K562 (cell line): ENCODE results near the gene ZNF574. TPM values are rescaled to one million over a fixed set of nuclear protein-coding genes. Genes with fewer than 3 reads are reported as not detected.

ENCODE experiments used
- ATAC-seq: fragments of 200-7000 bp; cut with Tn5 transposase; 3 replicates; pipeline ENCODE4 v1.9.1; 2020; ENCODE audit warnings: moderate library complexity
- BruUV-seq: library from RNA; stranded (reverse); fragments of 400-500 nt; replicated peaks from 2 replicates; lab custom pipeline; 2021; lab: Mats Ljungman, UMichigan
- CTCF ChIA-PET: fragments of 300-600 bp; formaldehyde crosslinking; extraction: SDS; loops from one replicate; lab custom pipeline; 2021; ENCODE audit warnings: low intra/inter-chr PET ratio; lab: Yijun Ruan, JAX
- POLR2A ChIA-PET: fragments of 300-600, 350-650 bp; sonication (Branson Sonifier 250); formaldehyde crosslinking; extraction: SDS; loops from one replicate; lab custom pipeline; 2021; ENCODE audit warnings: antibody characterized with exemption, inconsistent platforms; lab: Yijun Ruan, JAX
- DNase-seq, 4 experiments: peaks; one replicate each; pipeline versions ENCODE4 v3.0.0 to v3.0.0-alpha.2; 2011 to 2018; ENCODE audit warnings: low spot score in 3 of 4, mixed read lengths in 3 of 4; ENCODE audit errors: extremely low read depth in 1 of 4
- FAIRE-seq: peaks from 2 replicates; lab custom pipeline; 2011; peaks lifted over from hg19 to GRCh38; lab: Jason Lieb, UNC
- H2AFZ ChIP-seq: 2 replicates; pipeline ENCODE4 v1.6.0; 2011; ENCODE audit warnings: low read depth, low read length, control low read depth, inconsistent platforms
- H3K27ac ChIP-seq: fragments of 200-600 bp; 3 replicates; pipeline ENCODE4 v1.8.0; 2011; ENCODE audit warnings: low read depth, mild to moderate bottlenecking, control low read depth, inconsistent platforms, low read length, moderate library complexity, mixed read lengths; ENCODE audit errors: extremely low read depth
- H3K27me3 ChIP-seq, 2 experiments: fragments of 300-600 bp in 1 of 2; 2 replicates in 1 of 2; 3 replicates in 1 of 2; pipeline versions ENCODE4 v1.6.0 to v1.8.0; 2011; ENCODE audit warnings: inconsistent platforms in 2 of 2, low read length in 2 of 2, mild to moderate bottlenecking in 1 of 2, mixed read lengths in 1 of 2, moderate library complexity in 1 of 2; ENCODE audit not compliant: control insufficient read depth in 2 of 2, insufficient read depth in 2 of 2
- H3K36me3 ChIP-seq: fragments of 300-600 bp; 3 replicates; pipeline ENCODE4 v1.8.0; 2011; ENCODE audit warnings: mild to moderate bottlenecking, low read length, inconsistent platforms; ENCODE audit not compliant: control insufficient read depth, insufficient read depth
- H3K4me1 ChIP-seq, 2 experiments: fragments of 200-600 bp in 1 of 2; replicated peaks in 1 of 2; 2 replicates in 1 of 2; 3 replicates in 1 of 2; pipeline versions ENCODE4 v1.5.1 to v1.8.0; 2011; ENCODE audit warnings: inconsistent platforms in 2 of 2, low read length in 2 of 2, mild to moderate bottlenecking in 1 of 2, mixed read lengths in 1 of 2, moderate library complexity in 1 of 2; ENCODE audit not compliant: control insufficient read depth in 2 of 2, insufficient read depth in 2 of 2
- H3K4me2 ChIP-seq: 2 replicates; pipeline ENCODE4 v1.6.1; 2011; ENCODE audit warnings: low read length, control low read depth, inconsistent platforms, mixed read lengths; ENCODE audit not compliant: insufficient read depth
- H3K4me3 ChIP-seq: fragments of 200-600 bp; sonication (generic), shearing (Covaris generic); 2 replicates; pipeline ENCODE4 v1.5.1; 2016; ENCODE audit warnings: control low read depth, inconsistent platforms
- H3K79me2 ChIP-seq: fragments of 200-600 bp; 3 replicates; pipeline ENCODE4 v1.8.0; 2011; ENCODE audit warnings: low read length, inconsistent platforms; ENCODE audit not compliant: control insufficient read depth, insufficient read depth
- H3K9ac ChIP-seq, 2 experiments: 2 replicates each; pipeline versions ENCODE4 v1.6.0 to v1.6.1; 2011; ENCODE audit warnings: low read depth in 2 of 2, low read length in 2 of 2, control low read depth in 1 of 2, inconsistent platforms in 1 of 2, mild to moderate bottlenecking in 1 of 2, mixed read lengths in 1 of 2; ENCODE audit not compliant: insufficient read depth in 1 of 2
- H3K9me1 ChIP-seq: one replicate; pipeline ENCODE4 v1.6.0; 2011; ENCODE audit warnings: inconsistent platforms, mild to moderate bottlenecking, low read length, moderate library complexity; ENCODE audit not compliant: control insufficient read depth, insufficient read depth
- H3K9me3 ChIP-seq: replicated peaks from 2 replicates; pipeline ENCODE4 v1.5.1; 2011; ENCODE audit warnings: low read depth, low read length, inconsistent platforms; ENCODE audit not compliant: control insufficient read depth, insufficient read depth
- H4K20me1 ChIP-seq: replicated peaks from 2 replicates; pipeline ENCODE4 v1.6.1; 2011; ENCODE audit warnings: low read length, inconsistent platforms, mixed read lengths; ENCODE audit not compliant: control insufficient read depth, insufficient read depth
- CBX5 ChIP-seq: IDR thresholded peaks from 2 replicates; pipeline ENCODE4 v1.6.1; 2014; ENCODE audit warnings: low read depth, borderline replicate concordance
- GABPA ChIP-seq: fragments of 200-800 bp; sonication (Bioruptor generic); conservative IDR thresholded peaks from 2 replicates; pipeline ENCODE4 v1.6.1; 2016; ENCODE audit warnings: low read depth, missing genetic modification characterization, missing compliant biosample characterization
- KDM2B ChIP-seq: fragments of 250-450 bp; sonication (Bioruptor Pico); IDR thresholded peaks from 2 replicates; pipeline ENCODE4 v1.8.0; 2021; ENCODE audit warnings: mild to moderate bottlenecking, moderate library complexity
- LEF1 ChIP-seq: fragments of 450-650 bp; IDR thresholded peaks from 2 replicates; pipeline ENCODE4 v1.6.1; 2016; ENCODE audit warnings: mild to moderate bottlenecking
- MAFF ChIP-seq: IDR thresholded peaks from 2 replicates; pipeline ENCODE4 v1.6.1; 2012; ENCODE audit warnings: low read length, improper control_type of control experiment
- MTA1 ChIP-seq: fragments of 450-650 bp; IDR thresholded peaks from 2 replicates; pipeline ENCODE4 v1.6.1; 2017; ENCODE audit warnings: borderline replicate concordance
- MTA2 ChIP-seq: fragments of 450-650 bp; IDR thresholded peaks from 2 replicates; pipeline ENCODE4 v1.6.1; 2016; ENCODE audit warnings: low read depth
- MXI1 ChIP-seq: IDR thresholded peaks from 2 replicates; pipeline ENCODE4 v1.6.1; 2011; ENCODE audit warnings: low read depth, mild to moderate bottlenecking, improper control_type of control experiment, low read length
- RHOXF2B ChIP-seq: fragments of 250-450 bp; sonication (Bioruptor Pico); conservative IDR thresholded peaks from 2 replicates; pipeline ENCODE4 v1.5.1; 2021
- SMARCC2 ChIP-seq: fragments of 450-650 bp; IDR thresholded peaks from 2 replicates; pipeline ENCODE4 v1.6.1; 2017; ENCODE audit warnings: antibody characterized with exemption, moderate library complexity, mild to moderate bottlenecking, low read depth
- THRAP3 ChIP-seq: fragments of 450-650 bp; IDR thresholded peaks from 2 replicates; pipeline ENCODE4 v1.6.1; 2016; ENCODE audit warnings: mild to moderate bottlenecking, inconsistent platforms, borderline replicate concordance
- TRIM28 ChIP-seq: fragments of 450-650 bp; IDR thresholded peaks from 2 replicates; pipeline ENCODE4 v1.6.1; 2017
- TSC22D4 ChIP-seq: fragments of 450-650 bp; IDR thresholded peaks from 2 replicates; pipeline ENCODE4 v1.6.1; 2016; ENCODE audit warnings: missing genetic modification characterization, missing biosample characterization, control low read depth
- XRCC5 ChIP-seq: fragments of 200-400 bp; formaldehyde crosslinking; IDR thresholded peaks from 2 replicates; pipeline ENCODE4 v1.6.1; 2017; ENCODE audit warnings: low read depth, mild to moderate bottlenecking, low read length
- ZBTB17 ChIP-seq: fragments of 450-650 bp; formaldehyde crosslinking; IDR thresholded peaks from 2 replicates; pipeline ENCODE4 v1.4.0; 2020; ENCODE audit warnings: mild to moderate bottlenecking
- ZNF507 ChIP-seq: conservative IDR thresholded peaks from 2 replicates; pipeline ENCODE4 v1.6.1; 2017; ENCODE audit warnings: missing genetic modification characterization, missing compliant biosample characterization
- ZNF780A ChIP-seq: fragments of 250-450 bp; sonication (Bioruptor Pico); IDR thresholded peaks from 2 replicates; pipeline ENCODE4 v1.5.0; 2021; ENCODE audit warnings: mild to moderate bottlenecking
- WGBS: fragments of 100-300 bp; shearing (Covaris generic); methylation state at CpG from one replicate; pipeline ENCODE4 v1.1.6; 2016; ENCODE audit warnings: low coverage, mixed read lengths; ENCODE audit not compliant: insufficient coverage; ENCODE audit errors: missing lambda C conversion rate; 5-methylcytosine and 5-hydroxymethylcytosine counted together
- in situ Hi-C: fragments of 300-500 bp; cut with MboI; formaldehyde crosslinking; loops from 4 replicates; pipeline ENCODE4 v1.15.0; 2018; ENCODE audit warnings: inconsistent platforms, mixed read lengths
- intact Hi-C: fragments of 100-400 bp; cut with micrococcal nuclease; formaldehyde crosslinking; loops from 2 replicates; pipeline ENCODE4 v1.14.2; 2022
- polyA plus RNA-seq, 8 experiments: library from polyadenylated mRNA; depleted of rRNA in 4 of 8; stranded (reverse) in 5 of 8; unstranded in 3 of 8; fragments of >200 nt; fragmentation: Nextera tagmentation in 2 of 8; fragmentation: Illumina TruSeq in 1 of 8; extraction: Ambion mirVana in 2 of 8; extraction: Trizol in 1 of 8; gene quantifications; 2 replicates each; pipeline versions ENCODE4 v1.2.1 to v1.2.3, GENCODE V29; 2011 to 2014; ENCODE audit warnings: inconsistent platforms in 1 of 8, missing spikeins in 1 of 8
- total RNA-seq, 7 experiments: library from RNA; depleted of rRNA in 6 of 7; stranded (reverse); fragments of >200 nt in 6 of 7; fragmentation: Illumina TruSeq in 2 of 7; extraction: Trizol in 2 of 7; gene quantifications; 2 replicates each; pipeline versions ENCODE4 v1.2.1 to v1.2.3, GENCODE V29; 2011 to 2021; ENCODE audit warnings: low replicate concordance in 1 of 7
- TF ChIP-seq, protein P1 (sequence below): fragments of 250-450 bp; sonication (Bioruptor Pico); IDR thresholded peaks from 2 replicates; pipeline ENCODE4 v1.8.0; 2022; ENCODE audit warnings: moderate library complexity, mild to moderate bottlenecking, inconsistent platforms

Gene ZNF574
- total and polyA plus RNA-seq, 9 of the 15 experiments (the other 6 are each of a cell fraction or from before 2014, with no cell fraction given): 0.24 to 20.7 (median 8.4) TPM

DNA sequence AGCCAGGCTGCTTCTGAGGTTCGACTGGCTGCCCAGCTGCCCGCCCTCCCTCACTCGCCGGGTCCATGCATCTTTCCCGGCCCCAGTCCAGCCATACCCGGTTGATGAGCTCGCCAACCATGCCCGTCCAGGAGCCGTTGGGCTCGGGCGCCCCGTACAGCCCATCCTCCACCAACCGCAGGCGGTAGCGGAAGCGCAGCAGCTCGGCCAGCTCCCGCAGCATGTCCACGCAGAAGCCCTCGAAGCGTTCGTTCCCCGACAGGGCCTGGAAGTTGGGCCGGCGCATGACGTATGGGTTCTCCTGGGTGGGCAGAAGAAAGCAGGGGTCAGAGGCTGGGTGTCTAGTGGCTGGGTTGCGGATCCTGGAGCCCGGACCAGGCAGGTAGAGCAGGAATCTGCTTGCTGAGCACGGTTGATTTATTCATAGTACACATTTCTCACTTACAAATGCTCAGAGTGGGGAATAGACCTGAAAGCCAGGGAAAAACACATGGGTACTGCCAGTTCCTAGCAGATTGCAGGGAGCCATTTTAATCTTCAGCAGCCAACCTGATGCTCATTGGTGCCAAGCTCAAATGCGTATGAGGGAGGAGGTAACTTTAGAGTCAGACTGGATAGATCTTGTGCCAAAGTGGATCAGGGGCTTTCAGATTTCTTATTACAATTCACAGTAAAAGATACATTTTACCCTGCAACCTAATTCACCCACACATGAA is 33.4 kb upstream of the ZNF574 start:
- no peak for TF ChIP-seq THRAP3
- TF ChIP-seq ZNF507: no peak
- no peak for TF ChIP-seq CBX5
- no peak for TF ChIP-seq KDM2B (CRISPR knock-in tag)
- no peak for TF ChIP-seq ZBTB17 (CRISPR knock-in tag)
- TF ChIP-seq, all 486 proteins: peak for 0
- in situ Hi-C loops (no loop called here), intact Hi-C loops (no loop called here)
- Histone ChIP-seq H3K4me1 (peaks cover 0 to 6% of the 10 kb centered on the region in 2 experiments; a peak in 1 of 5 replicates), H3K9me3 (no peaks in the 10 kb centered on the region), H3K9me1 (no peaks in the 10 kb centered on the region), H3K27ac (no peak overlapping the region), H3K4me2 (no peak overlapping the region), H3K27me3 (peaks cover 35 to 51% of the 10 kb centered on the region in 2 experiments), H2AFZ (no peak overlapping the region), H3K79me2 (no peaks in the 10 kb centered on the region), H4K20me1 (0 out of 2 replicates have a peak, but pooled peaks cover 2% of the 10 kb centered on the region), H3K36me3 (no peaks in the 10 kb centered on the region), H3K4me3 (no peak overlapping the region), H3K9ac (no peak overlapping the region)
- no peak for FAIRE-seq
- BruUV-seq: no TSS peak
- POLR2A ChIA-PET: no interaction called here
- 4% methylated on average over 28 of the region's 30 CpGs for WGBS
- CTCF ChIA-PET: no interaction called here
- no peak for ATAC-seq
- DNase-seq: no peak

DNA sequence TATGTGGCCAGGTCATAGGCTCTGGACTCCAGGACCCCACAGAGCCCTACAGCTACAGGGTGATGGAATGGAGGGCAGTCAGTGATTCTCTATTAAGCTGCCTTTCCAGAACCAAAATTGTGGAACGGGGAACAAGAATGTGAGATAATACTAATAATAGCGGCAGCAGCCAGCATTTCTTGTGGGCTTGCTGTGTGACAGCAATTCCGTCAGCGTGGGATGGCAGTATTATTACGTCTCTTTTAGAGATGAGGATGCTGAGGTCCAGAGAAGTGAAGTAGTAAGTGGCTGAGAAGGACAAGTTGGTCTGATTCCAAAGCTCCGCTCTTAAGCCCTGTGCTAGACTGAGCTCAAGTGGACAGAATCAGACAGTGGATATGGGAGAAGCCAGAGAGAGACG is 30.4 kb upstream of the ZNF574 start:
- in situ Hi-C loops (no loop called here), intact Hi-C loops (no loop called here)
- Histone ChIP-seq H3K4me3 (no peak overlapping the region), H3K9ac (no peak overlapping the region), H2AFZ (no peak overlapping the region), H3K27ac (no peak overlapping the region), H3K9me1 (no peaks in the 10 kb centered on the region), H4K20me1 (no peaks in the 10 kb centered on the region), H3K4me1 (peaks cover 6 to 10% of the 10 kb centered on the region in 2 experiments; a peak in 3 of 5 replicates), H3K36me3 (no peaks in the 10 kb centered on the region), H3K27me3 (peaks cover 35 to 41% of the 10 kb centered on the region in 2 experiments), H3K4me2 (no peak overlapping the region), H3K79me2 (no peaks in the 10 kb centered on the region), H3K9me3 (no peaks in the 10 kb centered on the region)
- ChIA-PET CTCF (no interaction called here), POLR2A (interaction anchor here (0.8 kb wide), 1 partner anchor 11 kb away, joined by 3 read pairs; no protein-coding TSS in a partner anchor)
- FAIRE-seq: no peak
- no TSS peak for BruUV-seq
- 6% methylated on average over 7 of the region's 7 CpGs for WGBS
- ATAC-seq: no peak
- no peak for DNase-seq
- no peak for TF ChIP-seq MAFF
- TF ChIP-seq MTA1: no peak
- no peak for TF ChIP-seq MTA2
- TF ChIP-seq GABPA (tag): no peak
- TF ChIP-seq XRCC5: no peak
- TF ChIP-seq SMARCC2: no peak
- TF ChIP-seq, protein P1, sequence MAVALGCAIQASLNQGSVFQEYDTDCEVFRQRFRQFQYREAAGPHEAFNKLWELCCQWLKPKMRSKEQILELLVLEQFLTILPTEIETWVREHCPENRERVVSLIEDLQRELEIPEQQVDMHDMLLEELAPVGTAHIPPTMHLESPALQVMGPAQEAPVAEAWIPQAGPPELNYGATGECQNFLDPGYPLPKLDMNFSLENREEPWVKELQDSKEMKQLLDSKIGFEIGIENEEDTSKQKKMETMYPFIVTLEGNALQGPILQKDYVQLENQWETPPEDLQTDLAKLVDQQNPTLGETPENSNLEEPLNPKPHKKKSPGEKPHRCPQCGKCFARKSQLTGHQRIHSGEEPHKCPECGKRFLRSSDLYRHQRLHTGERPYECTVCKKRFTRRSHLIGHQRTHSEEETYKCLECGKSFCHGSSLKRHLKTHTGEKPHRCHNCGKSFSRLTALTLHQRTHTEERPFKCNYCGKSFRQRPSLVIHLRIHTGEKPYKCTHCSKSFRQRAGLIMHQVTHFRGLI (CRISPR knock-in tag): no peak
- TF ChIP-seq MXI1: no peak
- no peak for TF ChIP-seq ZNF780A (CRISPR knock-in tag)
- no peak for TF ChIP-seq TRIM28
- no peak for TF ChIP-seq LEF1
- TF ChIP-seq RHOXF2B (CRISPR knock-in tag): no peak
- TF ChIP-seq TSC22D4 (tag): no peak
